SK-N-MC (cell line): ENCODE data around the gene CLSTN2.

Experiments used
- EZH2 ChIP-seq: fragments of 200-600 bp; sonication (generic); IDR thresholded peaks from one replicate; pipeline ENCODE4 v1.6.1; 2017; ENCODE audit warnings: antibody characterized with exemption
- FOXP2 ChIP-seq: optimal IDR thresholded peaks from 2 replicates; pipeline ENCODE3; 2011; ENCODE audit warnings: mild to moderate bottlenecking, moderate library complexity; ENCODE audit not compliant: insufficient read depth; ENCODE audit errors: extremely low read length, control extremely low read depth
- POLR2AphosphoS5 ChIP-seq: IDR thresholded peaks from 2 replicates; pipeline ENCODE4 v1.6.1; 2012; ENCODE audit warnings: mild to moderate bottlenecking, low read depth, low read length, borderline replicate concordance

GRCh38 chr3:140013220-140013619 is 78.2 kb downstream of the CLSTN2 start:
- TF ChIP-seq POLR2AphosphoS5 (no peak), EZH2 (no peak), FOXP2 (no peak)
